HEK293 (cell line): ENCODE measurements around the gene ARMC8.

Experiments
- CTCF ChIA-PET: fragments of 350-600 bp; formaldehyde crosslinking; extraction: SDS; loops from one replicate; lab custom pipeline; 2021; ENCODE audit warnings: antibody characterized with exemption; lab: Yijun Ruan, JAX
- POLR2A ChIA-PET: fragments of 300-600 bp; formaldehyde crosslinking; extraction: SDS; loops from one replicate; lab custom pipeline; 2020; ENCODE audit warnings: antibody characterized with exemption, inconsistent platforms; lab: Yijun Ruan, JAX
- H3K27ac ChIP-seq: fragments of 200-500 bp; sonication (Bioruptor generic); 2 replicates; pipeline ENCODE4 v1.5.1; 2014; ENCODE audit warnings: low read depth, low read length, control low read depth, inconsistent platforms; ENCODE audit errors: extremely low read depth
- H3K36me3 ChIP-seq, 2 experiments: fragments of 200-500 bp in 1 of 2; sonication (Bioruptor generic) in 1 of 2; 1 replicate in 1 of 2; 2 replicates in 1 of 2; pipeline ENCODE4 v1.5.1; 2014 to 2017; ENCODE audit warnings: inconsistent platforms in 2 of 2, low read length in 2 of 2; ENCODE audit not compliant: control insufficient read depth in 2 of 2, insufficient read depth in 1 of 2
- H3K4me1 ChIP-seq: fragments of 200-500 bp; sonication (Bioruptor generic); 2 replicates; pipeline ENCODE4 v1.5.1; 2014; ENCODE audit warnings: mild to moderate bottlenecking, low read length, inconsistent platforms; ENCODE audit not compliant: control insufficient read depth, insufficient read depth
- H3K4me3 ChIP-seq: 2 replicates; pipeline ENCODE4 v1.5.1; 2011; ENCODE audit warnings: low read depth, mild to moderate bottlenecking, control low read depth, low read length, moderate library complexity
- H3K9me3 ChIP-seq: fragments of 200-500 bp; sonication (Bioruptor generic); 2 replicates; pipeline ENCODE4 v1.5.1; 2014; ENCODE audit warnings: low read depth, low read length, inconsistent platforms; ENCODE audit not compliant: control insufficient read depth, insufficient read depth
- GFI1B ChIP-seq: fragments of 450-650 bp; formaldehyde crosslinking; IDR thresholded peaks from 2 replicates; pipeline ENCODE4 v1.5.1; 2016; ENCODE audit warnings: missing biosample characterization, missing genetic modification characterization
- HOXA7 ChIP-seq: sonication (generic); formaldehyde crosslinking; IDR thresholded peaks from 2 replicates; pipeline ENCODE4 v1.8.1; 2022; ENCODE audit warnings: missing genetic modification reagents, borderline replicate concordance
- HOXC10 ChIP-seq: sonication (generic); formaldehyde crosslinking; IDR thresholded peaks from 2 replicates; pipeline ENCODE4 v1.8.1; 2023; ENCODE audit warnings: mild to moderate bottlenecking, missing genetic modification reagents
- PRDM4 ChIP-seq: fragments of 450-650 bp; formaldehyde crosslinking; IDR thresholded peaks from 2 replicates; pipeline ENCODE4 v1.5.1; 2017; ENCODE audit warnings: missing biosample characterization, missing genetic modification characterization
- RBAK ChIP-seq: fragments of 450-650 bp; formaldehyde crosslinking; IDR thresholded peaks from 2 replicates; pipeline ENCODE4 v1.5.1; 2016; ENCODE audit warnings: missing biosample characterization, missing genetic modification characterization
- SETDB1 ChIP-seq: IDR thresholded peaks from one replicate; pipeline ENCODE4 v1.6.1; 2017; ENCODE audit warnings: mild to moderate bottlenecking, low read length, moderate library complexity, mixed read lengths; ENCODE audit not compliant: insufficient read length
- SP7 ChIP-seq: fragments of 450-650 bp; formaldehyde crosslinking; IDR thresholded peaks from 2 replicates; pipeline ENCODE4 v1.5.1; 2016; ENCODE audit warnings: missing biosample characterization, missing genetic modification characterization
- ZNF211 ChIP-seq: fragments of 450-650 bp; formaldehyde crosslinking; IDR thresholded peaks from 2 replicates; pipeline ENCODE4 v1.5.1; 2016; ENCODE audit warnings: low read depth, missing biosample characterization, missing genetic modification characterization
- ZNF23 ChIP-seq: fragments of 450-650 bp; formaldehyde crosslinking; IDR thresholded peaks from 2 replicates; pipeline ENCODE4 v1.5.1; 2016; ENCODE audit warnings: missing biosample characterization, missing genetic modification characterization, borderline replicate concordance
- ZNF302 ChIP-seq: fragments of 450-650 bp; formaldehyde crosslinking; IDR thresholded peaks from 2 replicates; pipeline ENCODE4 v1.5.1; 2016; ENCODE audit warnings: missing biosample characterization, missing genetic modification characterization, low read depth
- ZNF548 ChIP-seq: fragments of 450-650 bp; formaldehyde crosslinking; IDR thresholded peaks from 2 replicates; pipeline ENCODE4 v1.5.1; 2016; ENCODE audit warnings: missing biosample characterization, missing genetic modification characterization
- ZNF549 ChIP-seq: fragments of 450-650 bp; IDR thresholded peaks from 2 replicates; pipeline ENCODE4 v1.5.1; 2018; ENCODE audit warnings: missing biosample characterization, missing genetic modification characterization, mild to moderate bottlenecking, inconsistent platforms, moderate library complexity
- ZNF555 ChIP-seq: fragments of 450-650 bp; formaldehyde crosslinking; conservative IDR thresholded peaks from 2 replicates; pipeline ENCODE4 v1.5.1; 2017; ENCODE audit warnings: missing biosample characterization, mild to moderate bottlenecking, missing genetic modification characterization, inconsistent platforms
- ZNF585B ChIP-seq: fragments of 450-650 bp; formaldehyde crosslinking; IDR thresholded peaks from 2 replicates; pipeline ENCODE4 v1.5.1; 2016; ENCODE audit warnings: missing biosample characterization, missing genetic modification characterization
- ZNF747 ChIP-seq: fragments of 450-650 bp; formaldehyde crosslinking; IDR thresholded peaks from 2 replicates; pipeline ENCODE4 v1.5.1; 2016; ENCODE audit warnings: missing biosample characterization, missing genetic modification characterization
- ZNF792 ChIP-seq: fragments of 450-650 bp; formaldehyde crosslinking; IDR thresholded peaks from 2 replicates; pipeline ENCODE4 v1.5.1; 2016; ENCODE audit warnings: missing biosample characterization, missing genetic modification characterization
- ZNF837 ChIP-seq: fragments of 450-650 bp; formaldehyde crosslinking; IDR thresholded peaks from 2 replicates; pipeline ENCODE4 v1.5.1; 2016; ENCODE audit warnings: missing biosample characterization, missing genetic modification characterization
- ZSCAN18 ChIP-seq: fragments of 450-650 bp; formaldehyde crosslinking; IDR thresholded peaks from 2 replicates; pipeline ENCODE4 v1.5.1; 2016; ENCODE audit warnings: missing biosample characterization, missing genetic modification characterization
- TF ChIP-seq, protein P1 (sequence below): fragments of 450-650 bp; formaldehyde crosslinking; IDR thresholded peaks from 2 replicates; pipeline ENCODE4 v1.5.1; 2016; ENCODE audit warnings: missing biosample characterization, missing genetic modification characterization

The ARMC8 gene

GRCh38 chr3:138327831-138328230 lies 140.7 kb downstream of the ARMC8 start:
- H3K4me3 ChIP-seq = no peak overlapping the region
- H3K4me1 ChIP-seq = no peaks in the 10 kb centered on the region
- no peak for TF ChIP-seq ZNF549 (tag by site-specific recombination)
- no peak for TF ChIP-seq ZNF548 (tag by site-specific recombination)
- TF ChIP-seq HOXC10 (CRISPR knock-in tag) = no peak
- no peak for TF ChIP-seq ZNF302
- no peak for TF ChIP-seq RBAK (tag by site-specific recombination)
- TF ChIP-seq HOXA7 (CRISPR knock-in tag) = no peak
- no peak for TF ChIP-seq SETDB1
- TF ChIP-seq ZNF837 (tag by site-specific recombination) = no peak
- TF ChIP-seq, all 188 proteins: peak for 0
- CTCF ChIA-PET = interaction anchor here (0.5 to 1.5 kb wide), 6 partner anchors 9 to 963 kb away, joined by 3 to 5 read pairs (median 3); no protein-coding TSS in a partner anchor
- Histone ChIP-seq H3K36me3 (no peaks in the 10 kb centered on the region), H3K27ac (no peak overlapping the region), H3K9me3 (no peaks in the 10 kb centered on the region)
- POLR2A ChIA-PET = no interaction called here

GRCh38 chr3:138328341-138328740 lies 141.2 kb downstream of the ARMC8 start:
- no peak overlapping the region for H3K4me3 ChIP-seq
- ChIA-PET POLR2A (interaction anchor here (0.7 kb wide), 1 partner anchor 282 kb away, joined by 3 read pairs; no protein-coding TSS in a partner anchor), CTCF (interaction anchor here (0.7 to 1.5 kb wide), 7 partner anchors 9 to 387 kb away, joined by 3 to 7 read pairs (median 3); partner anchors contain the start of gene DBR1)
- no peak for TF ChIP-seq GFI1B
- TF ChIP-seq ZNF747 (tag by site-specific recombination) = no peak
- no peak for TF ChIP-seq SP7 (tag by site-specific recombination)
- TF ChIP-seq PRDM4 (tag by site-specific recombination) = no peak
- TF ChIP-seq, protein P1, sequence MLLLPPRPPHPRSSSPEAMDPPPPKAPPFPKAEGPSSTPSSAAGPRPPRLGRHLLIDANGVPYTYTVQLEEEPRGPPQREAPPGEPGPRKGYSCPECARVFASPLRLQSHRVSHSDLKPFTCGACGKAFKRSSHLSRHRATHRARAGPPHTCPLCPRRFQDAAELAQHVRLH (tag by site-specific recombination) = no peak
- no peak for TF ChIP-seq ZNF555 (tag by site-specific recombination)
- no peak for TF ChIP-seq ZNF23 (tag by site-specific recombination)
- TF ChIP-seq ZSCAN18 = no peak
- no peak for TF ChIP-seq ZNF211 (tag by site-specific recombination)
- TF ChIP-seq ZNF585B (tag by site-specific recombination) = no peak
- no peak for TF ChIP-seq ZNF792 (tag by site-specific recombination)
- no peaks in the 10 kb centered on the region for H3K36me3 ChIP-seq
- no peaks in the 10 kb centered on the region for H3K4me1 ChIP-seq
- H3K27ac ChIP-seq = no peak overlapping the region
- H3K9me3 ChIP-seq = no peaks in the 10 kb centered on the region
